K562 (cell line): ENCODE results near the gene TMED8. TPM values are rescaled to one million over a fixed set of nuclear protein-coding genes. Genes with fewer than 3 reads are reported as not detected.

Experiments
- ATAC-seq: fragments of 200-7000 bp; cut with Tn5 transposase; 3 replicates; pipeline ENCODE4 v1.9.1; 2020; ENCODE audit warnings: moderate library complexity
- BruUV-seq: library from RNA; stranded (reverse); fragments of 400-500 nt; replicated peaks from 2 replicates; lab custom pipeline; 2021; lab: Mats Ljungman, UMichigan
- CTCF ChIA-PET: fragments of 300-600 bp; formaldehyde crosslinking; extraction: SDS; loops from one replicate; lab custom pipeline; 2021; ENCODE audit warnings: low intra/inter-chr PET ratio; lab: Yijun Ruan, JAX
- POLR2A ChIA-PET: fragments of 300-600, 350-650 bp; sonication (Branson Sonifier 250); formaldehyde crosslinking; extraction: SDS; loops from one replicate; lab custom pipeline; 2021; ENCODE audit warnings: antibody characterized with exemption, inconsistent platforms; lab: Yijun Ruan, JAX
- DNase-seq, 4 experiments: peaks; one replicate each; pipeline versions ENCODE4 v3.0.0 to v3.0.0-alpha.2; 2011 to 2018; ENCODE audit warnings: low spot score in 3 of 4, mixed read lengths in 3 of 4; ENCODE audit errors: extremely low read depth in 1 of 4
- FAIRE-seq: peaks from 2 replicates; lab custom pipeline; 2011; peaks lifted over from hg19 to GRCh38; lab: Jason Lieb, UNC
- H2AFZ ChIP-seq: 2 replicates; pipeline ENCODE4 v1.6.0; 2011; ENCODE audit warnings: low read depth, low read length, control low read depth, inconsistent platforms
- H3K27ac ChIP-seq: fragments of 200-600 bp; 3 replicates; pipeline ENCODE4 v1.8.0; 2011; ENCODE audit warnings: low read depth, mild to moderate bottlenecking, control low read depth, inconsistent platforms, low read length, moderate library complexity, mixed read lengths; ENCODE audit errors: extremely low read depth
- H3K27me3 ChIP-seq, 2 experiments: fragments of 300-600 bp in 1 of 2; 2 replicates in 1 of 2; 3 replicates in 1 of 2; pipeline versions ENCODE4 v1.6.0 to v1.8.0; 2011; ENCODE audit warnings: inconsistent platforms in 2 of 2, low read length in 2 of 2, mild to moderate bottlenecking in 1 of 2, mixed read lengths in 1 of 2, moderate library complexity in 1 of 2; ENCODE audit not compliant: control insufficient read depth in 2 of 2, insufficient read depth in 2 of 2
- H3K36me3 ChIP-seq: fragments of 300-600 bp; 3 replicates; pipeline ENCODE4 v1.8.0; 2011; ENCODE audit warnings: mild to moderate bottlenecking, low read length, inconsistent platforms; ENCODE audit not compliant: control insufficient read depth, insufficient read depth
- H3K4me1 ChIP-seq, 2 experiments: fragments of 200-600 bp in 1 of 2; replicated peaks in 1 of 2; 2 replicates in 1 of 2; 3 replicates in 1 of 2; pipeline versions ENCODE4 v1.5.1 to v1.8.0; 2011; ENCODE audit warnings: inconsistent platforms in 2 of 2, low read length in 2 of 2, mild to moderate bottlenecking in 1 of 2, mixed read lengths in 1 of 2, moderate library complexity in 1 of 2; ENCODE audit not compliant: control insufficient read depth in 2 of 2, insufficient read depth in 2 of 2
- H3K4me2 ChIP-seq: 2 replicates; pipeline ENCODE4 v1.6.1; 2011; ENCODE audit warnings: low read length, control low read depth, inconsistent platforms, mixed read lengths; ENCODE audit not compliant: insufficient read depth
- H3K4me3 ChIP-seq: fragments of 200-600 bp; sonication (generic), shearing (Covaris generic); 2 replicates; pipeline ENCODE4 v1.5.1; 2016; ENCODE audit warnings: control low read depth, inconsistent platforms
- H3K79me2 ChIP-seq: fragments of 200-600 bp; 3 replicates; pipeline ENCODE4 v1.8.0; 2011; ENCODE audit warnings: low read length, inconsistent platforms; ENCODE audit not compliant: control insufficient read depth, insufficient read depth
- H3K9ac ChIP-seq, 2 experiments: 2 replicates each; pipeline versions ENCODE4 v1.6.0 to v1.6.1; 2011; ENCODE audit warnings: low read depth in 2 of 2, low read length in 2 of 2, control low read depth in 1 of 2, inconsistent platforms in 1 of 2, mild to moderate bottlenecking in 1 of 2, mixed read lengths in 1 of 2; ENCODE audit not compliant: insufficient read depth in 1 of 2
- H3K9me1 ChIP-seq: one replicate; pipeline ENCODE4 v1.6.0; 2011; ENCODE audit warnings: inconsistent platforms, mild to moderate bottlenecking, low read length, moderate library complexity; ENCODE audit not compliant: control insufficient read depth, insufficient read depth
- H3K9me3 ChIP-seq: replicated peaks from 2 replicates; pipeline ENCODE4 v1.5.1; 2011; ENCODE audit warnings: low read depth, low read length, inconsistent platforms; ENCODE audit not compliant: control insufficient read depth, insufficient read depth
- H4K20me1 ChIP-seq: replicated peaks from 2 replicates; pipeline ENCODE4 v1.6.1; 2011; ENCODE audit warnings: low read length, inconsistent platforms, mixed read lengths; ENCODE audit not compliant: control insufficient read depth, insufficient read depth
- CCAR2 ChIP-seq: fragments of 200-400 bp; formaldehyde crosslinking; IDR thresholded peaks from 2 replicates; pipeline ENCODE4 v1.6.1; 2017; ENCODE audit warnings: mild to moderate bottlenecking, low read depth, low read length
- E2F1 ChIP-seq: sonication (generic); formaldehyde crosslinking; IDR thresholded peaks from 2 replicates; pipeline ENCODE4 v1.8.1; 2023; ENCODE audit warnings: mild to moderate bottlenecking, missing genetic modification reagents, moderate library complexity
- HOXB6 ChIP-seq: fragments of 250-450 bp; sonication (Bioruptor Pico); IDR thresholded peaks from 2 replicates; pipeline ENCODE4 v1.5.1; 2022; ENCODE audit warnings: mild to moderate bottlenecking, borderline replicate concordance
- SMARCC2 ChIP-seq: fragments of 450-650 bp; IDR thresholded peaks from 2 replicates; pipeline ENCODE4 v1.6.1; 2017; ENCODE audit warnings: antibody characterized with exemption, moderate library complexity, mild to moderate bottlenecking, low read depth
- SNRNP70 ChIP-seq: fragments of 200-400 bp; formaldehyde crosslinking; optimal IDR thresholded peaks from 2 replicates; pipeline ENCODE3; 2017; ENCODE audit warnings: low read depth, low read length
- ZBTB7A ChIP-seq: IDR thresholded peaks from 2 replicates; pipeline ENCODE4 v1.6.1; 2011; ENCODE audit warnings: low read depth, mild to moderate bottlenecking, low read length, moderate library complexity, borderline replicate concordance; ENCODE audit not compliant: control insufficient read depth
- ZNF384 ChIP-seq: IDR thresholded peaks from 2 replicates; pipeline ENCODE4 v1.6.1; 2012; ENCODE audit warnings: low read depth, low read length, improper control_type of control experiment
- ZNF431 ChIP-seq: sonication (generic); formaldehyde crosslinking; IDR thresholded peaks from 2 replicates; pipeline ENCODE4 v1.8.0; 2022; ENCODE audit warnings: mild to moderate bottlenecking, missing genetic modification reagents
- ZNF668 ChIP-seq: fragments of 250-450 bp; sonication (Bioruptor Pico); IDR thresholded peaks from 2 replicates; pipeline ENCODE4 v1.8.0; 2022; ENCODE audit warnings: mild to moderate bottlenecking, inconsistent platforms
- WGBS: fragments of 100-300 bp; shearing (Covaris generic); methylation state at CpG from one replicate; pipeline ENCODE4 v1.1.6; 2016; ENCODE audit warnings: low coverage, mixed read lengths; ENCODE audit not compliant: insufficient coverage; ENCODE audit errors: missing lambda C conversion rate; 5-methylcytosine and 5-hydroxymethylcytosine counted together
- in situ Hi-C: fragments of 300-500 bp; cut with MboI; formaldehyde crosslinking; loops from 4 replicates; pipeline ENCODE4 v1.15.0; 2018; ENCODE audit warnings: inconsistent platforms, mixed read lengths
- intact Hi-C: fragments of 100-400 bp; cut with micrococcal nuclease; formaldehyde crosslinking; loops from 2 replicates; pipeline ENCODE4 v1.14.2; 2022
- polyA plus RNA-seq, 8 experiments: library from polyadenylated mRNA; depleted of rRNA in 4 of 8; stranded (reverse) in 5 of 8; unstranded in 3 of 8; fragments of >200 nt; fragmentation: Nextera tagmentation in 2 of 8; fragmentation: Illumina TruSeq in 1 of 8; extraction: Ambion mirVana in 2 of 8; extraction: Trizol in 1 of 8; gene quantifications; 2 replicates each; pipeline versions ENCODE4 v1.2.1 to v1.2.3, GENCODE V29; 2011 to 2014; ENCODE audit warnings: inconsistent platforms in 1 of 8, missing spikeins in 1 of 8
- total RNA-seq, 7 experiments: library from RNA; depleted of rRNA in 6 of 7; stranded (reverse); fragments of >200 nt in 6 of 7; fragmentation: Illumina TruSeq in 2 of 7; extraction: Trizol in 2 of 7; gene quantifications; 2 replicates each; pipeline versions ENCODE4 v1.2.1 to v1.2.3, GENCODE V29; 2011 to 2021; ENCODE audit warnings: low replicate concordance in 1 of 7

TMED8 gene
- total and polyA plus RNA-seq, 9 of the 15 experiments (the other 6 are each of a cell fraction or from before 2014, with no cell fraction given) = 3.3 to 17.4 (median 12.0) TPM

GRCh38 chr14:77323571-77323970 is 53.3 kb downstream of the TMED8 start:
- Histone ChIP-seq H4K20me1 (no peaks in the 10 kb centered on the region), H3K9me1 (no peaks in the 10 kb centered on the region), H3K4me3 (no peak overlapping the region), H2AFZ (no peak overlapping the region), H3K27me3 (no peaks in the 10 kb centered on the region), H3K4me2 (no peak overlapping the region), H3K27ac (no peak overlapping the region), H3K9ac (no peak overlapping the region), H3K4me1 (peaks cover 10 to 11% of the 10 kb centered on the region in 2 experiments; a peak in 4 of 5 replicates), H3K9me3 (no peaks in the 10 kb centered on the region), H3K79me2 (peaks cover 20% of the 10 kb centered on the region; the same call in 2 of the 3 replicates), H3K36me3 (no peaks in the 10 kb centered on the region)
- no peak for ATAC-seq
- no peak for DNase-seq
- ChIA-PET CTCF (no interaction called here), POLR2A (interaction anchor here (1.5 kb wide), 1 partner anchor 17 kb away, joined by 4 read pairs; no protein-coding TSS in a partner anchor)
- BruUV-seq = no TSS peak
- in situ Hi-C loops = no loop called here
- no peak for FAIRE-seq
- no peak for TF ChIP-seq SMARCC2
- no peak for TF ChIP-seq ZBTB7A
- TF ChIP-seq HOXB6 = no peak
- TF ChIP-seq ZNF431 = no peak
- TF ChIP-seq CCAR2 = no peak
- no peak for TF ChIP-seq ZNF384
- no peak for TF ChIP-seq E2F1 (CRISPR knock-in tag)
- no peak for TF ChIP-seq SNRNP70
- TF ChIP-seq ZNF668 (CRISPR knock-in tag) = no peak
- intact Hi-C loops = loop anchor here (5.0 to 10.0 kb wide), 4 partner anchors 54 to 281 kb away; partner anchors contain the start of genes SAMD15 and TMED8
- 91% methylated on average over 4 of the region's 4 CpGs for WGBS
